ENCODE measurements around the gene HDGF. TPM values are rescaled to one million over a fixed set of nuclear protein-coding genes. Genes with fewer than 3 reads are reported as not detected.

Gene HDGF
- total and polyA plus RNA-seq, 9 of the 15 experiments (the other 6 are each of a cell fraction or from before 2014, with no cell fraction given): 38.8 to 601 (median 400) TPM

- TF ChIP-seq, protein P1, sequence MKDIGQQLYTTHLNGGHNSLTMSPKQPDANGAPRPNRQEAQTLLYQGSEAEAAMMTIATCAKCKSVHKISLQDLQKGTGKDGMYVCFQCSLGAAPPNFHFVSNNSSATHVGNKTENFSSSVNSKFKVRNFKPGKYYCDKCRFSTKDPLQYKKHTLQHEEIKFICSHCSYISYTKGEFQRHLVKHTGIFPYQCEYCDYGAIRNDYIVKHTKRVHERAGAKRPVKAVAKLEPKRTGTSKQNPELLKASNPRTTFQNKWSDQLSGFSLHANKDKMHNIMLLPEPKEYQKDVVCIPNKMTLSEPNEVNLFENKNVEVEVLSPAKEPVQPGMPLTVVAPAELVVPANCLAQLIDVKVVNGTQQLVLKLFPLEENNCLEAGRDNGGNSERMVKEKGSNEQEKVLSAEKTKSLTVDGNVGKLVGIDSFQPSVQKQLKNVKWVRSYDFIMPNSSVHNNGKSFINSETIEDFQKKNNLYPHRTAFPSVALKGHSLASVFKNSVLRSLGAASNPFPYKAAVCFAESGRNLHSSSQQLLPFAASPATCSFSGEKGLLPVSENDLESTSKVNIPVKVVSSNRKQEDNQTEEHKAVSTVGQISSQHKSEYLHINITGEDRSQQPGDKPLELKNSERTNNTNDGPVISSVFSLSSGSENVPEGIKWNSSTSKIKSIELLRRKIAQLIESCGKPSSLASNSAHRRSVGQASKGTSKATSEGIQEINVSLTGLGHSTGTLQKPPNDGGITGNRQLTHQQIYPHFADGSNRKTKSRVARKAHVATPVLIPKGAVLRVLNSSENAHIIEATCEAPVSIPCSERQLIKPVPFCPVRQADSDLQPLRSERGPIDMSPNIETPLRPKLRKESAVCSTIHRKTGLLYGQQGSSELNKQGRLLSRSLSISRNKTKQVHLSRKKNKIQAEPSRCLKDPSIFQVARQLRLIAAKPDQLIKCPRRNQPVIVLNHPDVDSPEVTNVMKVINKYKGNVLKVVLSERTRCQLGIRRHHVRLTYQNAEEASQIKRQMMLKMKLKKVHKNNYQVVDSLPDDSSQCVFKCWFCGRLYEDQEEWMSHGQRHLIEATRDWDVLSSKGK (CRISPR knock-in tag; IDR thresholded peaks at IDR 0.05): no peak
- TF ChIP-seq BDP1 (IDR thresholded peaks at IDR 0.05; ENCODE audit: insufficient read depth, insufficient read length): no peak
- TF ChIP-seq TAF1 (IDR thresholded peaks at IDR 0.05; ENCODE audit: control insufficient read depth, extremely low read depth, insufficient read depth, low read length, severe bottlenecking): peak; percentile 29
- TF ChIP-seq CC2D1A (IDR thresholded peaks at IDR 0.05): no peak
- TF ChIP-seq NFXL1 (CRISPR knock-in tag; IDR thresholded peaks at IDR 0.05): no peak
- TF ChIP-seq ZZZ3 (IDR thresholded peaks at IDR 0.05): no peak
- no peak for TF ChIP-seq FOXA1 (IDR thresholded peaks at IDR 0.05; ENCODE audit: borderline replicate concordance)
- no peak for TF ChIP-seq YBX1 (IDR thresholded peaks at IDR 0.05)
- TF ChIP-seq TBL1XR1 (IDR thresholded peaks at IDR 0.05; ENCODE audit: low read length in 2 of 2): no peak
- TF ChIP-seq, protein P2, sequence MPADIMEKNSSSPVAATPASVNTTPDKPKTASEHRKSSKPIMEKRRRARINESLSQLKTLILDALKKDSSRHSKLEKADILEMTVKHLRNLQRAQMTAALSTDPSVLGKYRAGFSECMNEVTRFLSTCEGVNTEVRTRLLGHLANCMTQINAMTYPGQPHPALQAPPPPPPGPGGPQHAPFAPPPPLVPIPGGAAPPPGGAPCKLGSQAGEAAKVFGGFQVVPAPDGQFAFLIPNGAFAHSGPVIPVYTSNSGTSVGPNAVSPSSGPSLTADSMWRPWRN (IDR thresholded peaks at IDR 0.05; ENCODE audit: low read depth): no peak
- no peak for TF ChIP-seq THAP12 (CRISPR knock-in tag; IDR thresholded peaks at IDR 0.05)
- TF ChIP-seq GTF2B (IDR thresholded peaks at IDR 0.05; ENCODE audit: extremely low read depth, insufficient read length): no peak
- no peak for TF ChIP-seq NELFE (IDR thresholded peaks at IDR 0.05; ENCODE audit: insufficient read depth, insufficient read length)
- TF ChIP-seq NFATC3 (IDR thresholded peaks at IDR 0.05): no peak
- TF ChIP-seq ZNF586 (CRISPR knock-in tag; conservative IDR thresholded peaks at IDR 0.05): no peak; the same call in 1 of the 2 replicates
- no peak for TF ChIP-seq TEAD4 (IDR thresholded peaks at IDR 0.05; ENCODE audit: low read length)
- no peak for TF ChIP-seq TEAD4 (CRISPR knock-in tag; IDR thresholded peaks at IDR 0.05; ENCODE audit: borderline replicate concordance)
- 0 out of 2 replicates have a peak, but pooled peaks have one; percentile 43 for TF ChIP-seq ELF2 (CRISPR knock-in tag; IDR thresholded peaks at IDR 0.05)
- TF ChIP-seq, protein P3, sequence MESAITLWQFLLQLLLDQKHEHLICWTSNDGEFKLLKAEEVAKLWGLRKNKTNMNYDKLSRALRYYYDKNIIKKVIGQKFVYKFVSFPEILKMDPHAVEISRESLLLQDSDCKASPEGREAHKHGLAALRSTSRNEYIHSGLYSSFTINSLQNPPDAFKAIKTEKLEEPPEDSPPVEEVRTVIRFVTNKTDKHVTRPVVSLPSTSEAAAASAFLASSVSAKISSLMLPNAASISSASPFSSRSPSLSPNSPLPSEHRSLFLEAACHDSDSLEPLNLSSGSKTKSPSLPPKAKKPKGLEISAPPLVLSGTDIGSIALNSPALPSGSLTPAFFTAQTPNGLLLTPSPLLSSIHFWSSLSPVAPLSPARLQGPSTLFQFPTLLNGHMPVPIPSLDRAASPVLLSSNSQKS (CRISPR knock-in tag; IDR thresholded peaks at IDR 0.05): no peak
- TF ChIP-seq CBX3 (IDR thresholded peaks at IDR 0.05; ENCODE audit: borderline replicate concordance in 1 of 2, low read length in 2 of 2): no peak; a peak in 1 of 3 replicates
Measured at GRCh38 chr1:156693848-156694689, 57.4 kb downstream of the HDGF start (continued).

Data from K562 (cell line).